Pons (tissue), 1 donor: ENCODE data around the gene MIB2.
"Not testable (repeated sequence)": the region's sequence is repeated elsewhere in the genome, so short reads cannot be mapped to it uniquely, and the experiment has no call there.

Experiments used
- DNase-seq: peaks from one replicate; pipeline ENCODE4 v3.0.0-alpha.2; 2016; ENCODE audit warnings: low spot score

MIB2 gene

DNA sequence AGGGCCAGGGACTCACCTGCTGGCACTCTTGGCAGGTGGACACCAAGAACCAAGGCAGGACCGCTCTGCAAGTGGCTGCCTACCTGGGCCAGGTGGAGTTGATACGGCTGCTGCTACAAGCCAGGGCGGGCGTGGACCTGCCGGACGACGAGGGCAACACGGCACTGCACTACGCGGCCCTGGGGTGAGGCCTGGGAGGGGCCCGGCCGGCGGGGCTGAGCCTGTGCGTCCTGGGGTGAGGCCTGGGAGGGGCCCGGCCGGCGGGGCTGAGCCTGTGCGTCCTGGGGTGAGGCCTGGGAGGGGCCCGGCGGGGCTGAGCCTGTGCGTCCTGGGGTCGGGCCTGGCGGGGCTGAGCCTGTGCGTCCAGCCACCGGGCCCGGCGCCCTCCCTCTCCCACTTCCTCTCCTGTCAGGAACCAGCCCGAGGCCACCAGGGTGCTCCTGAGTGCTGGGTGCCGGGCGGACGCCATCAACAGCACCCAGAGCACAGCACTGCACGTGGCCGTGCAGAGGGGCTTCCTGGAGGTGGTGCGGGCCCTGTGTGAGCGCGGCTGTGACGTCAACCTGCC lies 12.0 kb downstream of the MIB2 start:
- no peak for DNase-seq

DNA sequence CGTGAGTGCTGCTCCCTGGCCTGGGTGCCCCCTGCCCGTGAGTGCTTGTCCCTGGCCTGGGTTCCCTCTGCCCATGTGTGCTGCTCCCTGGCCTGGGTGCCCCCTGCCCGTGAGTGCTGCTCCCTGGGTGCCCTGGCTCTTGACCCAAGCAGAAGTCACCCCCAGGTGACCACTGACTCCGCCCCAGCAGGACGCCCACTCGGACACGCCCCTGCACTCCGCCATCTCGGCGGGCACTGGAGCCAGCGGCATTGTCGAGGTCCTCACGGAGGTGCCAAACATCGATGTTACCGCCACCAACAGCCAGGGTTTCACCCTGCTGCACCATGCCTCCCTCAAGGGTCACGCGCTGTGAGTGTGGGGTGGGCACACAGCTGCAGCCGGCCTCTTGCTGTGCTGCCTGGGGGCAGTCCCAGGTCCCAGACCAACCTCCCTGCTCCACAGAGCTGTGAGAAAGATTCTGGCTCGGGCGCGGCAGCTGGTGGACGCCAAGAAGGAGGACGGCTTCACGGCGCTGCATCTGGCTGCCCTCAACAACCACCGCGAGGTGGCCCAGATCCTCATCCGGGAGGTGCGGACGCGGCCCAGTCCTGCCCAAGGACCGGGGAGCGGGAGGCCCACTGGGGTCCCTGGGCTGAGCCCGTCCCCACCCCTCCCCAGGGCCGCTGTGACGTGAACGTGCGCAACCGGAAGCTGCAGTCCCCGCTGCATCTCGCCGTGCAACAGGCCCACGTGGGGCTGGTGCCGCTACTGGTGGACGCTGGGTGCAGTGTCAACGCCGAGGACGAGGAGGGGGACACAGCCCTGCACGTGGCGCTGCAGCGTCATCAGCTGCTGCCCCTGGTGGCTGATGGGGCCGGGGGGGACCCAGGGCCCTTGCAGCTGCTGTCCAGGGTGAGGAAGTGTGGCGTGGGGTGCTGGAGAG lies 12.8 kb downstream of the MIB2 start:
- no peak for DNase-seq

DNA sequence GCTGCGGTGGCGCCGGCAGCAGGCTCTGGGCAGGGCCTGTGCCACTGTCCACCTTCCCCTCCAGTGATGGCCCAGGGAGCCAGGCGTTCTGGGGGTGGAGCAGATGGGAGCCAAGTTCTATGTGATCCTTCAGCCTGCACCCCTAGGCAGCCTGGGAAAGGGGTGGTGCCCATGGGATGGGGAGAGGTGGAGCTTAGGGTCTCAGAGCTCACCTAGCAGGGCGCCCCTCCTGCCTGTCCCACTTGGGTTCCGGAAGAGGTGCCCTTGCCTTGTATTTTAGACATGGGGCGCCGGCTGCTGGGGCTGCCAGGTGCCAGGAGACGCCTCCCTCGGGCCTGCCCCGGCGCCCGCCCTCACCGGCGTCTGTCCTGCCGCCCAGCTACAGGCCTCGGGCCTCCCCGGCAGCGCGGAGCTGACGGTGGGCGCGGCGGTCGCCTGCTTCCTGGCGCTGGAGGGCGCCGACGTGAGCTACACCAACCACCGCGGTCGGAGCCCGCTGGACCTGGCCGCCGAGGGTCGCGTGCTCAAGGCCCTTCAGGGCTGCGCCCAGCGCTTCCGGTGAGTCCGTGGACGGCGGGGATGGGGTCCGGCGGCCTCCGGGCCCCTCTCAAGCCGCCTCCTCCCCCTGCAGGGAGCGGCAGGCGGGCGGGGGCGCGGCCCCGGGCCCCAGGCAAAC lies 13.6 kb downstream of the MIB2 start:
- no peak for DNase-seq

DNA sequence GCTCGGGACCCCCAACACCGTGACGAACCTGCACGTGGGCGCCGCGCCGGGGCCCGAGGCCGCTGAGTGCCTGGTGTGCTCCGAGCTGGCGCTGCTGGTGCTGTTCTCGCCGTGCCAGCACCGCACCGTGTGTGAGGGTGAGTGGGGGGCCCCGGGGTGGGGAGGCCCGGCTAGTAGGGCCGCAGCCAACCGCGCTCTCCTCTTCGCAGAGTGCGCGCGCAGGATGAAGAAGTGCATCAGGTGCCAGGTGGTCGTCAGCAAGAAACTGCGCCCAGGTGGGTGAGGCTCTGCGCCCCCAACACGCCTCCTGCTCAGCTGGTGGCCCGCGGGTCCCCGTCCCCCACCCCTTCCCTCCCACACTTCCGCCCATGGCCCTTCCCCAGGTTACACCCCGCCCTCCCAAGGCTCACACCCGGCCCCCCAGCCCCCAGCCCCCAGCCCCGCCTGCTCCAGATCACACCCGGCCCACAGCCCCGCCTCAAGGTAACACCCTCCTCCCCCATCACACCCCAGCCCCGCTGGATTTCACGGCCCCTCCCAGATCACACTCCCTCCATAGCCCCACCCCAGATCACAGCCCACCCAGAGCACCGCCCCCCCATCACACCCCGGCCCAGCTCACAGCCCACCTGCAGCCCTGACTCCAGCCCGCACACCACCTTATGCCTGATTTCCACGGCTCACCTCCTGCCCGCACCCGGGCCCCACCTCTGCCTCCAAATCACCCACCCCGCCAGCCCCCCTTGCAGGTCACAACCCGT lies 14.3 kb downstream of the MIB2 start:
- no peak for DNase-seq

DNA sequence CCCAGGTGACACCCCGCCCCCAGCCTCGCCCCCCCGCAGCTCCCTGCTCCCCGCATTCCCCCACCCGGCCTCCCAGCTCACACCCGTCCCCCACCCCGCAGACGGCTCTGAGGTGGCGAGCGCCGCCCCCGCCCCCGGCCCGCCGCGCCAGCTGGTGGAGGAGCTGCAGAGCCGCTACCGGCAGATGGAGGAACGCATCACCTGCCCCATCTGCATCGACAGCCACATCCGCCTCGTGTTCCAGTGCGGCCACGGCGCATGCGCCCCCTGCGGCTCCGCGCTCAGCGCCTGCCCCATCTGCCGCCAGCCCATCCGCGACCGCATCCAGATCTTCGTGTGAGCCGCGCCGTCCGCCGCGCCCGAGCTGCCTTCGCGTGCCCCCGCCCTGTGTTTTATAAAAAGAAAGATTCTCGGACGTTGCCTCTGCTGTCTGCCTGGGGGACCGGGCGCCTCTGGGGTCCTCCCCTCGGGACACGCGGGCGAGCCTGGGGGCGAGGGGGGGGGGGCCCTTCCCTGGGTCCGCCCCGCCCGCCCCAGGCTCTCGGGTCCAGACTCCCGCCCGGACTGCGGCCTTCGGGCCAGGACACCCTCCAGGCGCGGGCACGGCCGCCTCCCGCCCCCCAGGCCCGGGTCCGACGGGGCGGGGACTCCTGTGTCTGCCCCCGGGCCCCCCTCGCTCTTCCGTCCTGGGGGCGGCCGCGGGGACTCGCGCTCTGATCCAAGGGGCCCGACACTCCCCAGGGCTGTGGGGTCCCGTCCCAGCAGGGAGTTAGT lies 15.1 kb downstream of the MIB2 start:
- DNase-seq: no peak

DNA sequence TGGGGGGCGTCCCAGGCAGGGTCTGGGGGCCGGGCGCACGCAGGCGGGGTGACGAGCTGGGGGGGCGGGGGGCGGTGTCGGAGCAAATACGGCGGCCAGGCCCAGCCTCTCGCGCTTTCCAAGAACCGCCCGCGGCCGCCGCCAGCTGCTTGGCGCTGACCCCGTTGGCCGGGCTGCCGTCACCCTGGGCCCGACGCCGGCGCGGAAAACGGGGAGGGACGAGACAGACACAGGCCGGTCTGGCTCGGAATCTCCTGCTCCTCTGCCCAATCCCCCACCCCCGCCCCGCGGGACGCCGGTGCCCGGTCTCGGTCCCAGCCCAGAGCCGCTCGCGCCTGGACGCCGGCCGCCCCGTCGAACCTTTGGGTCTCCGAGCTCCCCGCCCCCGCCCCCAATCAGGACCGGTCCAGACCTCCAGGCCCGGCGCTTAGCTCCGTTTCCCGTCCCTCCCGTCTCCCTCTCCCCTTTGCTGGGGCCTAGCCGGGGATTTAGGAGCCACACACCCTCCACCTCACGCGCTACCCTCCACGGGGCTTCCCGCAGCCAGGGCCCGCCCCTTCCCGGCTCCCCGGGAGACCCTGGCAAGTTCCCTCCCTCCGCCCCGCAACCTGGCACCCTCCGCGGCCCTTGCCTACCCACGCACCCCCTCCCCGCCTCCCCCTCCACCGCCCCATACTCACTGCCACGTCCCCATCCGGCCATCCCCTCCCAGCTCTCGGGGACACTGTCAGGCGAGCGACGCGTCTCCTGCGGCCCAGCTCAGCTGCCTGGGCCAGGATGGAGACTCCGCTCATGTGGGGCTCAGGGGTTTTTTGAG lies 15.9 kb downstream of the MIB2 start:
- DNase-seq: no peak

DNA sequence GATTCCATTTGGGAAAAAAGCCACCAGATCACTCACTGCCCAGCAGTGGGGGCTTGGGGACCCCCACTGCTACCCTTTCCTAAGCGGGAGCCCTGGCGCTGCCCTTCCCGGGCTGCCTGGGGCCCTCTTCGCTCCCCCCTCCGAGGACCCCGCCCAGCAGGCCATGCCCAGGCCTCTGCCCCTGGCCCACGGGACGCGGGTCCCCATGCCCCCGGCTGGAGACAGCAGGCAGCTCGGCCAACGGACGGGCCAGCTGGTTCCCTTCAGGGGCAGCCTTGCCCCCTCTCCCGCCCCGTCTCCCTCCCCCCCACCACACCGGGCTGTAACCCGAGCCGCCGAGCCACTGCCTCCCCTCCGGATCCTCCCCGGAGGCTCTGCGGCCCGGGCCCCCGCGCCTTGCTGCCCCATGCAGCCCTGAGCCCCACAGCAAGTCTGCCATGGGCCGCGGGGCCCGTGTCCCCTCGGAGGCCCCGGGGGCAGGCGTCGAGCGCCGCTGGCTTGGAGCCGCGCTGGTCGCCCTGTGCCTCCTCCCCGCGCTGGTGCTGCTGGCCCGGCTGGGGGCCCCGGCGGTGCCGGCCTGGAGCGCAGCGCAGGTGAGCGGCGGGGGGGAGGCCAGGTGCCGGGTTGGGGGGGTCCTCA lies 16.6 kb downstream of the MIB2 start, which contains the start of gene MMP23B:
TSS of gene MMP23B (plus strand) at position 392 of the 639 bp plus-strand sequence. CDS start at position 438, 46 bp downstream.
- no peak for DNase-seq

DNA sequence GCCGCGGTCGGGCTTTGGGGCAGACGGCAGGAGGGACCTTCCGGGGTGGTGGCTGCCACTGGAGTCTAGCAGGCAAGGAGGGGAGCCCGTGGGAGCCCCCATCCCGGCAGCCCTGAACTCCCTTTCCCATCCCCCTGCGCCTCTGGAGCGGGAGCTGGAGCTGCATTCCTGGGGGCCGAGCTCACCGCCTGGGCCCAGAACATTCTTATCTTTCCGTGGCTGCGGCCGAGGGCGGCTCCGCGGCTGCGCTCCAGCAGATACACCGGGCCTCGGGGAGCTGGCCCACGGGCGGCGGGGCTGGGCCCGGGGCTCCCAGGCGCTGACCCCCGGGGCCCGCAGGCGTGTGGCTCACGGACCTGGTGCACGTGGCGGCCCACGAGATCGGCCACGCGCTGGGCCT lies 18.1 kb downstream of the MIB2 start:
- DNase-seq: not testable (repeated sequence)

DNA sequence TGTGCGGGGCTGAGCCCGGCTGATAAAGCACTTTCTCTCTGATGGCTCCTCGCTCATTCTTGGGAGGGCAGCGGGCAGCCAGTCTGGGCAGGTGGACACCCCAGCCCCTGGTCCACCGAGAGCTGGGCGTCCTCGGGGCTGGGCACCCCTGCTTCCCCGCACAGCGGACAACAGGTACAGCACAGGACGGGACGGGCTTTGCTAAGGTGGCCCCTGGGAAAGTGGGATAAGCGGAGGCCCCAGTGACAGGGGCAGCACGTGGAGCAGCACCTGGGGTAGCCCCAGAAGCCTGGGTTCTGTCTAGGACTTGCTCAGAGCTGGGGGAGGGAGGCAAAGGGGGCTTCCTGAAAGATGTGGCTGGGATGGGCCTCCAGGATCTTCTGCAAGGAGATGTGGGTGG lies 19.3 kb downstream of the MIB2 start:
- DNase-seq: not testable (repeated sequence)

DNA sequence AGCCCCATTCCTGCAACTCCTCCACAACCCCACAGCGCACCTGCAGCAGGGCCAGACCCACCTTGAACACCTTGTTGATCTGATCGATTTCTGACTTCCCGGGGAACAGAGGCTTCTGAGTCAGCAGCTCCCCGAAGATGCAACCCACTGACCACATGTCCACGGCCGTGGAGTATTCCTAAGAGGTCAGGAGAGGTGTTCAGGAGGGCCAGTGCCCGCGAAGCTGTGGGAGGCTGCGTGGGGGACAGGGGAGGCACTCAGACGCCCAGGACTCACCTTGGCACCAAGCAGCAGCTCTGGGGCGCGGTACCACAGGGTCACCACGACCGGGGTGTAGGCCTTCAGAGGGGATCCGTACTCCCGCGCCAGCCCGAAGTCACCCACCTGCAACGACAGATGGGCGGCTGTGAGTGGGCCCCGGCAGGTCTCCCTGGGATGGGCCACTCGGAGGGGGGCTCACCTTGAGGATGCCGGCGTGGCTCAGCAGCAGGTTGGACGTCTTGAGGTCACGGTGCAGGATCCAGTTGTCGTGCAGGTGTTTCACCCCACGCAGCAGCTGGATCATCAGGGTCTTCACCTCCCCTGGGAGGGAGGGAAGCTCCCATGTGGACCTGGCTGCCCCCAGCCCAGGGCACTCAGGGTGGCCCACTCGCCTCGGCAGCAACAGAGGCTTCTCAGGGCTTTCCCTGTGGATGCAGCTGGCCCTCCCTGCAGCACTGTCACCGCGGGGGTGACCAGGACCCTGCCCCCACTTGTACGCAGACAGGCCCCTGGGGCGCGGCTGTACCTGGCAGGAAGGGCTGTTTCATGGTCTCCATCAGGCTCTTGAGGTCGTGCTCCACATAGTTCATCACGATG lies 21.6 kb downstream of the MIB2 start:
- not testable (repeated sequence) for DNase-seq

DNA sequence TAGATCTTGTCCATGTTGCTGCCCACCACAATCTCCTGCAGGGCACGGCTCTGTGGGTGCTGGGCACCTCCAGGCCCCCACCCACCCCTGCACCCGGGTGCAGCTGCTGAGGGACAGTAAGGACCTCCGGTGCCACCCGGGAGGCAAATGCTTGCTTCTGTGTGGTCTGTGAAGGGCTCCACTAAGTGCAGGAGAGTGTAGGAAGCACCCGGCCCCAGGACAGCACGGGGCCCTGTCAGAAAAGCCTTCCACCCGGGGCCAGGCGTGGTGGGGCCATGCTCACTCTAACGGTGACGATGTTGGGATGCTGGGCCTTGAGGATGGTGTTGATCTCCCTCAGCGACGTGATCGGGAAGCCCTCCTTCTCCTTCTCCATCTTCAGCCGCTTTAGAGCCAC lies 22.2 kb downstream of the MIB2 start:
- DNase-seq: not testable (repeated sequence)

DNA sequence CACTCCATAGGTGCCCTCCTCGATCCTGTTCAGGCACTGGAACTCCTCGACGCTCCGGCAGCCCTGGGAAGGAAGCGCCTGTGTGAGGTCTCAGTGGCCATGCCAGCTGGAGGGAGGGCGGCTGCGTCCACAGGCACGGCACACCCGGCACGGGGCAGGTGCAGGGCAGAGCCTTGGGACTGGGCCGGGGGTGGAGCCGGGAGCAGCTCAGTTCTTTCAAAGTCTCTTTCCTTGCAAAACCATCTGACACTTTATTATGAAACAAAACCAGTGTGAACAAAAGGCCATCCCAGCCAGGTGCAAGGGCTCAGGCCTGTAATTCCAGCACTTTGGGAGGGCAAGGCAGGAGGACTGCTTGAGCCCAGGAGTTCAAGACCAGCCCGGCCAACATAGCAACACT lies 23.2 kb downstream of the MIB2 start:
- not testable (repeated sequence) for DNase-seq

DNA sequence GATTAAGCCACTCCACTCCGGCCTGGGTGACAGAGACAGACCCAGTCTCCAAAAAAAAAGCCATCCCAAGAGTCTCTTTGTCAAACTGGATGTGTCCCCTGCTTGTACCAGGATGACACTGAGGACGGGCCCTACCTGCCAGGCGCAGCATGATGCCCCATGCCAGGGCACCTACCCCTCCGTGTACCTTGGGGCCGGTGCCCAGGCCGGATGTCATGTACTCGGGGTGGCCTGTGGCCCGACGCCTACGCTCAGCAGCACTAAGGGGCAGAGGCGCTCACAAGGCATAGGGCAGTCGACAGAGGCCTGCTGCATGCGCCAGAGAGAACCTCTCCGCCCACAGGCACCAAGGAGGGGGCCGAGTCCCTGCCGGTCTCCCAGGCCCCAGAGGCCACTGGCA lies 24.1 kb downstream of the MIB2 start:
- DNase-seq: not testable (repeated sequence)

DNA sequence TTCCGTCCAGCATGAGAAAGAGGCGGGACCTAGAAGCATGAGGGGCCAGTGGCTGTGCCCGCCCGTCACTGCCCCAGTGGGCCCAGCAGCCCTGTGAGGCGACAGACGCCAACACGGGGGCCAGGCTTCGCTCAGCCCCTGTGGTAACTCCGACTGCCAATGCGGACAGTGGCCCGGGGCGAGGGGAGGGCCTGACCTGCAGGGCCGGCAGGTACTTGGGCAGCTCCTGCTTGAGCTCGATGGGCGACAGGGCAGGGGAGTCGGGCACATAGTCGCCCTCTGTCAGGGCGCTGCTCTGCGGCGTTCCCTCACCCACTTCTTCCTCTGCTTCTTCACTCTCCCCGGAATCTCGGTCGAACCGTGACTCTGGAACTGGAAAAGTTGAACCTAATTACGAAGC lies 24.8 kb downstream of the MIB2 start:
- not testable (repeated sequence) for DNase-seq

DNA sequence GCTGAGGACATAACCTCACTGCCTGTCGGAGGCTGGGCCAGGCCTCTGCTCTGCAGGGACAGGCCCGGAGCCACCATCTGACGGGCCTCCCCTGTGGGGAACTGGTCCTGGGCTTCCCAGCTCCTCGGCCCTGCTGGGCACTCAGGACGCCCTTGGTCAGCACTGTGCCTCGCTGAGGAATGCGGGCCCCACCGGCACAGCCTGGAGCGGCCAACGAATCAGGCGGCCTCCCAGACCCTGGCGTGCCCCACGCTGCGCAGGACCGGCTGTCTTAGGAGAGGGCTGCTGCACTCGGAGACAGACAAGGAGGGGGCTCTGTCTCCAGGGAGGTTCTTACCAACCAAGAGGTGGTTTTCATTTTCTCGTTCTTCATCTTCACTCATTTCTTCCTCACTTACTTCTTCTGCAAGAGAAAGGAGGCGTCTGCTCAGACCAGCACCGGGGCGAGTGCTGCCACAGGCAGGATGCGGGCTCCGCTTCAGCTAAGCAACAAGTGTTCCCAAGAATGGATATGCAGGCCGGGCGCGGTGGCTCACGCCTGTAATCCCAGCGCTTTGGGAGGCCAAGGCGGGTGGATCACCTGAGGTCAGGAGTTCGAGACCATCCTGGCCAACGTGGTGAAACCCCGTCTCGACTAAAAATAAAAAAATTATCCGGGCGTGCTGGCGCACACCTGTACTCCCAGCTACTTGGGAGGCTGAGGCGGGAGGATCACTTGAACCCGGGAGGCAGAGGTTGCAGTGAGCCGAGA lies 25.6 kb downstream of the MIB2 start:
- DNase-seq: not testable (repeated sequence)

DNA sequence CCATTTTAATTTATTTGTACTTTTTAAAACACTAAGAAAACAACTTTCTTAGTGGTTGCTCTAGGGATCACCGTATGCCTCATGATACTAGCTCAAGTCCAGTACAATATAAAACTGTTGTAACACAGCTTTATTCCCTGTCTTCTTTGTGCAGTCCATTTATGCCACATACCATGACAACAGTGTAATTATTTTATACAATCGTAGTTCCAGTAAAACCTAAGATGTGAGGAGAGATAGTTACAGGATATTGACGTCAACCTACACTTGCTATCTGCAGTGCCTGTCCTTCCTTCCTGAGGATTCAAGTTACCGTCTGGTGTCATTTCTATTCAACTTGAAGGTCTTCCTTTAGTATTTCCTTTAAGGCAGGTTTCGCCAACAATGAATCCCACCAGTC lies 31.0 kb downstream of the MIB2 start:
- not testable (repeated sequence) for DNase-seq

DNA sequence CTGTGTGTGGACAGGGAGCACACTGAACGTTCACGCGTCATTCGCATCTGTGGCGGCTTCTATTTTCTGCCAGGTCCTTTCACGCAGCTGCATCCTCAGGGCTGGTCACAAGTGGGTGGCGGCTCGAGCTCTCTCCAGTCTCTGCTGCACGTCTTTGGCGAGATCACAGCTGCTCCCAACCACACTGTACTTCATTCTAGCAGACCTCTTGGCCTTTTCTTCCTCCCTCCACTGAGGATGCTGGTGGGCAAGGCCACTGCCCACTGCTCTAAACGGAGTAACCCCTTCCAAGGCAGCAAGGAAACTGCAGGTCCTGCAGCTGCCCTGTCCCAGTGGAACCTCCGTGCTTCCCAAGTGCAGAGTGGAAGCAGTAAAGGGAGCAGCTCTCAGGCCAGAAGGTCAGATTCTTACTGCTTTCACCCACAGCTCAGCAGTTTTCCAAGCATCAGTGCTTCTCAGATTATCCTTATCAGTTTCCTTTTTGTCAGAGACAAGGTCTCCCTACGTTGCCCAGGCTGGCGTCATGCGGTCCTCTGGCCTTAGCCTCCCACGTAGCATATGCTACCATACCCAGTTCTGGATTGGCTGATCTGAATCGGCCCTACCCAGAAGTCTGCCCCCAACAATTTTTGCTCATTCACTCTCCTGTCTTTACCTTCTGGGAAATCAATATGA lies 32.4 kb downstream of the MIB2 start:
- DNase-seq: not testable (repeated sequence)

DNA sequence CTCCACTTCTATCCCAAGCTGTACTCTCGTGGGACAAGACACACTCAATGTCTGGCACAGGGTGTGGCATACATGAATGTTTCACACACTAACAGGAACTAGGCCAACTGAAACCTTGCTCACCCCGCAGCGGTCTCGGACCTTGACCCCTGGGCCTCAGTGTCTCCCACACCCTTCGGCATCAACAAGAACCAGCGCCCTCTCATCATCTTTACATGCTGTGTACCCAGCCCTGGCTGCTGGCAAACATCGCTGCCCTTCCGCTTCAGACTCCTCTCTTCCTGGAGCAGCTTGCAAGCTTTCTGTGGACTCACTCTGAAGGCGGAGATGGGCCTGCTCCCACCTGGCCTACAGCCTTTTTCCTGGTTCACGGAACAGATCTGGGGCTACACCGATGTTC lies 33.0 kb downstream of the MIB2 start:
- not testable (repeated sequence) for DNase-seq
